Endodermal cell (in vitro differentiated cells): ENCODE measurements around the gene USB1. TPM values are rescaled to one million over a fixed set of nuclear protein-coding genes. Genes with fewer than 3 reads are reported as not detected.

Experiments used
- DNase-seq: peaks from one replicate; pipeline ENCODE4 v3.0.0-alpha.2; 2017
- H3K27ac ChIP-seq: 2 replicates; pipeline ENCODE4 v1.5.1; 2013; ENCODE audit warnings: mild to moderate bottlenecking, low read depth, low read length, moderate library complexity
- H3K27me3 ChIP-seq: 2 replicates; pipeline ENCODE4 v1.6.1; 2013; ENCODE audit warnings: mild to moderate bottlenecking, low read length, moderate library complexity; ENCODE audit not compliant: insufficient read depth, control insufficient read depth, poor library complexity, severe bottlenecking
- H3K36me3 ChIP-seq: 2 replicates; pipeline ENCODE4 v1.7.0; 2013; ENCODE audit warnings: mild to moderate bottlenecking, low read length, moderate library complexity; ENCODE audit not compliant: control insufficient read depth, insufficient read depth
- H3K4me1 ChIP-seq: one replicate; pipeline ENCODE4 v1.7.0; 2013; ENCODE audit warnings: low read length; ENCODE audit not compliant: control insufficient read depth, insufficient read depth
- H3K4me3 ChIP-seq: 2 replicates; pipeline ENCODE4 v1.5.1; 2013; ENCODE audit warnings: mild to moderate bottlenecking, low read length, moderate library complexity
- H3K9ac ChIP-seq: 2 replicates; pipeline ENCODE4 v1.6.1; 2013; ENCODE audit warnings: mild to moderate bottlenecking, low read length, moderate library complexity; ENCODE audit not compliant: poor library complexity, severe bottlenecking; ENCODE audit errors: extremely low read depth
- H3K9me3 ChIP-seq: 2 replicates; pipeline ENCODE4 v1.6.1; 2013; ENCODE audit warnings: mild to moderate bottlenecking, low read length, moderate library complexity; ENCODE audit not compliant: control insufficient read depth
- H3K27ac Mint-ChIP-seq: 2 replicates; pipeline ENCODE4 v1.8.0; 2020; ENCODE audit warnings: mixed read lengths
- H3K27me3 Mint-ChIP-seq: 2 replicates; pipeline ENCODE4 v1.8.0; 2021; ENCODE audit warnings: mild to moderate bottlenecking, mixed read lengths; ENCODE audit not compliant: insufficient read depth
- H3K36me3 Mint-ChIP-seq: 2 replicates; pipeline ENCODE4 v1.8.0; 2020; ENCODE audit warnings: low read depth, mixed read lengths
- H3K4me1 Mint-ChIP-seq: 2 replicates; pipeline ENCODE4 v1.8.0; 2020; ENCODE audit warnings: mixed read lengths
- H3K4me3 Mint-ChIP-seq: 2 replicates; pipeline ENCODE4 v1.8.0; 2020; ENCODE audit warnings: mild to moderate bottlenecking, moderate library complexity, mixed read lengths
- H3K9me3 Mint-ChIP-seq: 2 replicates; pipeline ENCODE4 v1.8.0; 2020; ENCODE audit warnings: mild to moderate bottlenecking, mixed read lengths
- CTCF ChIP-seq: fragments of 200-600 bp; sonication (generic); conservative IDR thresholded peaks from 2 replicates; pipeline ENCODE4 v1.5.0; 2021; ENCODE audit warnings: antibody characterized with exemption, mild to moderate bottlenecking
- WGBS, 2 experiments: methylation state at CpG; one replicate each; pipeline versions ENCODE4 v1.1.5 to v1.1.7; 2013; ENCODE audit warnings: missing lambda C conversion rate in 2 of 2, mixed read lengths in 1 of 2; ENCODE audit not compliant: insufficient coverage in 1 of 2, insufficient read length in 1 of 2; 5-methylcytosine and 5-hydroxymethylcytosine counted together
- total RNA-seq, 2 donors: library from RNA; stranded (reverse); fragmentation: NEBNext Ultra II Directional in 1 of 2; extraction: Animal tissue kit (Norgen Biotek cat#: 25700) in 1 of 2; gene quantifications; 2 replicates in 1 of 2; 3 replicates in 1 of 2; pipeline ENCODE4 v1.2.1, GENCODE V29; 2021

The USB1 gene
- total RNA-seq, 2 donors from 2014 or later, result 139 to 163 TPM

DNA sequence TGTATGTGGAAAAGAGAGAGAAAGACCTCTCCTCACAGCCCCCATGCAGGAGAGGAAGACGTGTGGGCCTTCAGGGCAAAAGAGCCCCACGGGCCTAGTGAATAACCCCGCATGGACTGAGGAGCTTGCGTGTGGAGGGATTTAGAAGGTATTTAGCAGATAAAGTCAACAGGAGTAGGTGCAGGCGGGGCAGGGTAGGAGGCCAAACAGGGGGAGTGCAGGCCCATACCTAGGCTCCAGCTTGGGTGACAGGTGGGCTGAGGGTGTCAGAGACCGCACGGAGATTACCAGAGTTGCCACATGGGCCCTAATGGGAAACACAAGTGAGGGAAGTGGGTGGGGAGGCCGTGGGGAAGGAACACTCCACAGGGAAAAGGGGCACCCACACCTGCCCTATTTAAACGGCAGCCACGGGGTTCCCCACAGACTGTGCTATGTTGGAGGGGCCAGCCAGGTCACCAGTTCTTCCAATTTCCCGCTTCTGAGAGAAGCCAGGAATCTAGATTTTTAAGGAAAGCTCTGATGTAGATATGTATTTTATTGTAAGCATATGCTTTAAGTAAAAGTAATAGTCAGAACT, 22.1 kb upstream of the USB1 start:
- no peak overlapping the region for H3K27ac Mint-ChIP-seq
- no peak overlapping the region for H3K4me3 ChIP-seq
- no peaks in the 10 kb centered on the region for H3K9me3 ChIP-seq
- H3K27me3 ChIP-seq, result peaks cover 4% of the 10 kb centered on the region
- no peak for DNase-seq
- no peak overlapping the region for H3K9ac ChIP-seq
- TF ChIP-seq CTCF, result no peak
- H3K36me3 ChIP-seq, result no peaks in the 10 kb centered on the region
- H3K4me3 Mint-ChIP-seq, result no peak overlapping the region
- H3K4me1 ChIP-seq, result peaks cover 7% of the 10 kb centered on the region
- 86 to 92% methylated on average over 9 to 11 of the region's 11 CpGs for WGBS, 2 experiments
- H3K36me3 Mint-ChIP-seq, result no peaks in the 10 kb centered on the region
- H3K4me1 Mint-ChIP-seq, result peaks cover 27% of the 10 kb centered on the region
- H3K27ac ChIP-seq, result no peak overlapping the region
- peaks cover 6% of the 10 kb centered on the region for H3K27me3 Mint-ChIP-seq
- no peaks in the 10 kb centered on the region for H3K9me3 Mint-ChIP-seq

DNA sequence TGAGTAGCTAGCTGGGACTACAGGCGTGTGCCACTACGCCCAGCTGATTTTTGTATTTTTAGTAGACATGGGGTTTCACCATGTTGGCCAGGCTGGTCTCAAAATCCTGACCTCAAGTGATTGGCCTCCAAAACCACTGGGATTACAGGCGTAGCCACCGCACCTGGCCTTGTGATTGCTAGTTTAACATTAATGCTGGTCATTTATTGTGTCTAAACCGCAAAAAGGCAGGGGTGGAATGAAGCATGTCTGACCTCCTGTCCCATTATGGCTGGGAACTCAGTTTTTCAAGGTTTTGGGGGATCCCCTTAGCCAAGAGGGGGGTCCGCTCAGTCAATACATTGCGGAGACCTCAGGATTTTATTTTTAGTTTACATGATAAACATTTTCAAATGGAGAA, 19.6 kb upstream of the USB1 start:
- Mint-ChIP-seq H3K4me3 (no peak overlapping the region), H3K27me3 (peaks cover 28% of the 10 kb centered on the region), H3K36me3 (no peaks in the 10 kb centered on the region), H3K4me1 (peaks cover 28% of the 10 kb centered on the region), H3K9me3 (no peaks in the 10 kb centered on the region), H3K27ac (no peak overlapping the region)
- Histone ChIP-seq H3K4me3 (no peak overlapping the region), H3K9me3 (no peaks in the 10 kb centered on the region), H3K27ac (no peak overlapping the region), H3K4me1 (peaks cover 4% of the 10 kb centered on the region), H3K27me3 (peaks cover 25% of the 10 kb centered on the region), H3K36me3 (no peaks in the 10 kb centered on the region), H3K9ac (no peak overlapping the region)
- DNase-seq, result no peak
- TF ChIP-seq CTCF, result no peak
- WGBS, 2 experiments, result 92 to 98% methylated on average over 5 to 6 of the region's 7 CpGs

- no peaks in the 10 kb centered on the region for H3K36me3 ChIP-seq
- H3K9me3 Mint-ChIP-seq, result no peaks in the 10 kb centered on the region
- no peak for DNase-seq
- TF ChIP-seq CTCF, result no peak
- H3K27me3 ChIP-seq, result peaks cover 32% of the 10 kb centered on the region
- H3K4me1 Mint-ChIP-seq, result peaks cover 28% of the 10 kb centered on the region
- H3K4me1 ChIP-seq, result peaks cover 4% of the 10 kb centered on the region
- no peak overlapping the region for H3K27ac Mint-ChIP-seq
- no peak overlapping the region for H3K4me3 Mint-ChIP-seq
- no peaks in the 10 kb centered on the region for H3K36me3 Mint-ChIP-seq
- no peaks in the 10 kb centered on the region for H3K9me3 ChIP-seq
- WGBS, 2 experiments, result 74% methylated on average over 5 of the region's 5 CpGs; no CpG with 5 or more reads in 1 of the 2 experiments
- no peak overlapping the region for H3K27ac ChIP-seq
- peaks cover 36% of the 10 kb centered on the region for H3K27me3 Mint-ChIP-seq
- H3K9ac ChIP-seq, result no peak overlapping the region
- no peak overlapping the region for H3K4me3 ChIP-seq
Observed at GRCh38 chr16:57982385-57982784, 18.8 kb upstream of the USB1 start.
